B cell (primary cell): Measurements from ENCODE around the gene PGAM2. TPM values are rescaled to one million over a fixed set of nuclear protein-coding genes. Genes with fewer than 3 reads are reported as not detected.
A peak's percentile ranks its signal among the peaks of the same experiment; 100 is the strongest.

Source experiments
- ATAC-seq: fragments of 200-7000 bp; cut with Tn5 transposase; one replicate; pipeline ENCODE4 v1.10.0; 2021; ENCODE audit warnings: low read depth, mild to moderate bottlenecking, moderate number of reproducible peaks, moderate library complexity
- CTCF ChIA-PET: fragments of 350-600 bp; sonication (Branson Sonifier 250); formaldehyde crosslinking; loops from one replicate; lab custom pipeline; 2021; ENCODE audit warnings: antibody characterized with exemption, inconsistent platforms; lab: Charles Lee
- POLR2A ChIA-PET: fragments of 350-600 bp; sonication (Branson Sonifier 250); formaldehyde crosslinking; loops from one replicate; lab custom pipeline; 2021; ENCODE audit warnings: antibody characterized with exemption; lab: Charles Lee
- DNase-seq: peaks from one replicate; pipeline ENCODE4 v3.0.0; 2013
- H2AFZ ChIP-seq: 2 replicates; pipeline ENCODE4 v1.6.1; 2012; ENCODE audit warnings: mild to moderate bottlenecking, low read depth, low read length; ENCODE audit not compliant: insufficient read depth, poor library complexity, severe bottlenecking
- H3K27ac ChIP-seq, 2 donors: 1 replicate in 1 of 2; 2 replicates in 1 of 2; pipeline ENCODE4 v1.5.1; 2012 to 2013; ENCODE audit warnings: low read length in 2 of 2, mild to moderate bottlenecking in 2 of 2, moderate library complexity in 1 of 2
- H3K27me3 ChIP-seq, 4 experiments: fragments of 200-600 bp in 1 of 4; sonication (generic) in 1 of 4; replicated peaks in 1 of 4; 1 replicate in 2 of 4; 2 replicates in 2 of 4; pipeline versions ENCODE4 v1.6.1 to v1.7.0; 2013 to 2016; ENCODE audit warnings: low read length in 3 of 4, mild to moderate bottlenecking in 2 of 4, mixed read lengths in 1 of 4, moderate library complexity in 1 of 4; ENCODE audit not compliant: insufficient read depth in 4 of 4, control insufficient read depth in 3 of 4; ENCODE audit errors: control extremely low read depth in 1 of 4
- H3K36me3 ChIP-seq, 2 experiments: replicated peaks in 1 of 2; 1 replicate in 1 of 2; 2 replicates in 1 of 2; pipeline versions ENCODE4 v1.6.1 to v1.7.1; 2013; ENCODE audit warnings: low read length in 1 of 2; ENCODE audit not compliant: insufficient read depth in 2 of 2, control insufficient read depth in 1 of 2; ENCODE audit errors: control extremely low read depth in 1 of 2, extremely low read depth in 1 of 2
- H3K4me1 ChIP-seq, 2 donors: fragments of 200-600 bp in 1 of 2; sonication (generic) in 1 of 2; 1 replicate in 1 of 2; 2 replicates in 1 of 2; pipeline versions ENCODE4 v1.5.1 to v1.6.1; 2013 to 2017; ENCODE audit warnings: low read length in 2 of 2; ENCODE audit not compliant: control insufficient read depth in 2 of 2, insufficient read depth in 2 of 2
- H3K4me2 ChIP-seq: replicated peaks from 2 replicates; pipeline ENCODE3; 2012; ENCODE audit warnings: mild to moderate bottlenecking, low read depth, low read length; ENCODE audit not compliant: poor library complexity, severe bottlenecking
- H3K4me3 ChIP-seq, 5 experiments: fragments of 200-600 bp in 1 of 5; sonication (generic) in 1 of 5; 1 replicate in 3 of 5; 2 replicates in 2 of 5; pipeline versions ENCODE4 v1.5.1 to v1.7.0; 2011 to 2016; ENCODE audit warnings: low read length in 4 of 5, mild to moderate bottlenecking in 4 of 5, low read depth in 2 of 5, control low read depth in 1 of 5, moderate library complexity in 1 of 5; ENCODE audit not compliant: insufficient read depth in 1 of 5; ENCODE audit errors: control extremely low read depth in 1 of 5, extremely low read depth in 1 of 5
- H3K79me2 ChIP-seq: fragments of 200-600 bp; sonication (generic); one replicate; pipeline ENCODE4 v1.6.0; 2016; ENCODE audit warnings: low read length; ENCODE audit not compliant: control insufficient read depth, insufficient read depth
- H3K9ac ChIP-seq: fragments of 200-600 bp; sonication (generic); 2 replicates; pipeline ENCODE4 v1.6.1; 2017; ENCODE audit warnings: mild to moderate bottlenecking, low read length, moderate library complexity
- H3K9me3 ChIP-seq, 3 donors: one replicate each; pipeline versions ENCODE4 v1.6.1 to v1.7.1; 2013; ENCODE audit warnings: low read length in 2 of 3; ENCODE audit not compliant: control insufficient read depth in 2 of 3, insufficient read depth in 1 of 3; ENCODE audit errors: control extremely low read depth in 1 of 3
- H4K20me1 ChIP-seq: 2 replicates; pipeline ENCODE4 v1.6.0; 2012; ENCODE audit warnings: mild to moderate bottlenecking, low read length; ENCODE audit not compliant: insufficient read depth, control insufficient read depth, poor library complexity, severe bottlenecking
- H3K27ac Mint-ChIP-seq: one replicate; pipeline ENCODE4 v1.8.0; 2021; ENCODE audit warnings: mixed read lengths
- H3K27me3 Mint-ChIP-seq: one replicate; pipeline ENCODE4 v1.8.0; 2021; ENCODE audit warnings: mixed read lengths
- H3K4me1 Mint-ChIP-seq: one replicate; pipeline ENCODE4 v1.8.0; 2021; ENCODE audit warnings: mixed read lengths
- H3K4me3 Mint-ChIP-seq: one replicate; pipeline ENCODE4 v1.8.0; 2021; ENCODE audit warnings: mixed read lengths
- H3K9me3 Mint-ChIP-seq: one replicate; pipeline ENCODE4 v1.8.0; 2022; ENCODE audit warnings: mixed read lengths; ENCODE audit not compliant: insufficient read depth
- CTCF ChIP-seq: fragments of 200-600 bp; IDR thresholded peaks from one replicate; pipeline ENCODE4 v1.8.0; 2022; ENCODE audit warnings: antibody characterized with exemption, mild to moderate bottlenecking
- EZH2 ChIP-seq: IDR thresholded peaks from 2 replicates; pipeline ENCODE4 v1.6.1; 2012; ENCODE audit warnings: borderline replicate concordance, low read depth, mild to moderate bottlenecking, moderate library complexity, low read length; ENCODE audit not compliant: insufficient read depth, poor library complexity, severe bottlenecking
- WGBS: methylation state at CpG from one replicate; pipeline ENCODE4 v1.1.5; 2013; ENCODE audit warnings: missing lambda C conversion rate; ENCODE audit not compliant: insufficient coverage; 5-methylcytosine and 5-hydroxymethylcytosine counted together
- intact Hi-C: fragments of 100-400 bp; cut with micrococcal nuclease; formaldehyde crosslinking; loops from one replicate; pipeline ENCODE4 v1.10.0; 2022
- polyA plus RNA-seq: library from polyadenylated mRNA; depleted of rRNA; stranded (reverse); fragments of >200 nt; gene quantifications from 2 replicates; pipeline ENCODE4 v1.2.3, GENCODE V29; 2012
- total RNA-seq, 2 donors: library from RNA; stranded (reverse); fragments of 120-200 nt in 1 of 2; gene quantifications; 1 replicate in 1 of 2; 2 replicates in 1 of 2; pipeline versions ENCODE4 v1.2.3 to v1.2.4, GENCODE V29; 2013 to 2022

Gene PGAM2
- total and polyA plus RNA-seq, 2 donors (not counting 1 experiment from before 2014, with no cell fraction given), result 0.69 to 3.2 TPM

GRCh38 chr7:44082541-44083207 is 17.3 kb upstream of the PGAM2 start:
- DNase-seq, result no peak
- Mint-ChIP-seq H3K4me1 (peaks cover 45% of the 10 kb centered on the region), H3K27ac (peak overlapping the region; percentile 93), H3K27me3 (no peaks in the 10 kb centered on the region), H3K4me3 (peak overlapping the region; percentile 84), H3K9me3 (no peaks in the 10 kb centered on the region)
- Histone ChIP-seq H3K4me3 (peak overlapping the region; percentile 26 to 77 (median 66)), H4K20me1 (peaks cover 6% of the 10 kb centered on the region), H3K36me3 (peaks cover 0 to 34% of the 10 kb centered on the region in 2 experiments), H3K4me1 (peaks cover 38 to 43% of the 10 kb centered on the region in 2 donors), H3K27ac (peak overlapping the region; percentile 77 to 92), H3K27me3 (no peaks in the 10 kb centered on the region), H3K4me2 (peak overlapping the region; percentile 87), H3K9ac (peak overlapping the region; percentile 77), H3K9me3 (no peaks in the 10 kb centered on the region), H2AFZ (peak overlapping the region; percentile 86), H3K79me2 (peaks cover 41% of the 10 kb centered on the region)
- TF ChIP-seq CTCF (peak; percentile 34), EZH2 (no peak)
- intact Hi-C loops, result loop anchor here (1.0 to 2.0 kb wide), 9 partner anchors 8 to 408 kb away; partner anchors contain the start of genes DBNL, NUDCD3, POLD2 and YKT6
- CTCF ChIA-PET, result no interaction called here
- POLR2A ChIA-PET, result interaction anchor here (2.0 kb wide), 1 partner anchor 38 kb away, joined by 15 read pairs; the partner anchor contains the start of gene DBNL
- ATAC-seq, result peak; percentile 91
- under 1% methylated on average over 49 of the region's 54 CpGs for WGBS

GRCh38 chr7:44081266-44081748 is 15.9 kb upstream of the PGAM2 start:
- peaks cover 0 to 48% of the 10 kb centered on the region in 2 experiments for H3K36me3 ChIP-seq
- no peaks in the 10 kb centered on the region for H3K27me3 ChIP-seq
- Mint-ChIP-seq H3K27ac (peak overlapping the region; percentile 93), H3K9me3 (no peaks in the 10 kb centered on the region), H3K27me3 (no peaks in the 10 kb centered on the region), H3K4me1 (peaks cover 50% of the 10 kb centered on the region), H3K4me3 (peak overlapping the region; percentile 84)
- peak overlapping the region; percentile 64 for H2AFZ ChIP-seq
- H3K4me1 ChIP-seq, result peaks cover 38 to 46% of the 10 kb centered on the region in 2 donors
- H3K4me3 ChIP-seq, result peak overlapping the region; percentile 38 to 97 (median 78)
- peaks cover 6% of the 10 kb centered on the region for H4K20me1 ChIP-seq
- peak overlapping the region; percentile 84 for H3K4me2 ChIP-seq
- ChIA-PET CTCF (interaction anchor here (0.7 to 1.6 kb wide), 8 partner anchors 9 to 128 kb away, joined by 3 to 11 read pairs (median 4); partner anchors contain the start of genes DBNL and PGAM2), POLR2A (interaction anchor here (0.6 to 2.0 kb wide), 16 partner anchors 11 to 1055 kb away, joined by 3 to 21 read pairs (median 4); partner anchors contain the start of genes DBNL and YKT6)
- peak overlapping the region; percentile 91 for H3K9ac ChIP-seq
- peak; percentile 72 for DNase-seq
- peak overlapping the region; percentile 92 to 98 for H3K27ac ChIP-seq
- peaks cover 46% of the 10 kb centered on the region for H3K79me2 ChIP-seq
- no peak for ATAC-seq
- intact Hi-C loops, result no loop called here
- TF ChIP-seq EZH2, result no peak
- no peak for TF ChIP-seq CTCF
- 47% methylated on average over 4 of the region's 9 CpGs for WGBS
- H3K9me3 ChIP-seq, result no peaks in the 10 kb centered on the region
